Measurements from ENCODE around the gene TRIP12. TPM values are rescaled to one million over a fixed set of nuclear protein-coding genes. Genes with fewer than 3 reads are reported as not detected.
A peak's percentile ranks its signal among the peaks of the same experiment; 100 is the strongest.

The TRIP12 gene
- total RNA-seq, 4 donors from 2014 or later: 178 to 256 (median 193) TPM

DNA sequence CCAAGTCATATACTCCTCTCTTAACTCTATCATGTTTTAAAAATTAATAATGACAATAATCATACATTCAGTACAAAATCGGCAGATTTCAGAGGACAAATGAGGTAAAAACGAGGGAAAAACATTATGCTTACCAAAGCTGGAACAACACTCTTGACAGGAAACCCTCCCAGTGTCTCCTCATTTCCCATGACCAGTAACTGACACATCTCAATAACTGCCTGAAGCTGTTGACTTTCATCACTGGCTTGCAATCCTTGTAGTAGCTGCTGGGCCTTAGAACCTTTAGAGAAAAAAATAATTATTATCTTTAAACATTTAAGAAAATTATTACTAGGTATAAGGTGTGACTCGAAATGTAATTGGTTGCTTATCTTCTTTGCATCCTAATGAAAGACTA, 103.6 kb downstream of the TRIP12 start:
- no peak for DNase-seq (ENCODE audit: low spot score)
- ATAC-seq (ENCODE audit: low FRiP score): no peak

DNA sequence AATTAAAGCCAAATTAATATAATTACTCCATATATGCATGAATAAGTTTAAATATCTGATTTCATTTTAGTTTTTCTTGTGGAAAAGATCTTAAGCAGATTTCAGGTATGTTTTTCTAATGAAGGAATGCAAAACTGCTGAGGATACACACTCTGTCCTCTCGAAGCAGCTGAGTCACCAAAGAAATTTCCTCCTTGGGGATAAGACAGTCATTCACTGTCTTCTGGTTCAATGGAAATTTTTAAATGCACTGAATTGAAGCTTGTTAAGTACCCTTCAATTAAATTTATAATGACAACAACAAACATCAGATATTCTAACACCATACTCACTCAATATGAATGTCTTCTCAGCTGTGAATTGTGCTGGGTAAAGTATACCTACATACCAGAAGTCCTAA, 106.0 kb downstream of the TRIP12 start:
- ATAC-seq (ENCODE audit: low FRiP score) (no peak), DNase-seq (ENCODE audit: low spot score) (no peak)
- TF ChIP-seq, protein P1, sequence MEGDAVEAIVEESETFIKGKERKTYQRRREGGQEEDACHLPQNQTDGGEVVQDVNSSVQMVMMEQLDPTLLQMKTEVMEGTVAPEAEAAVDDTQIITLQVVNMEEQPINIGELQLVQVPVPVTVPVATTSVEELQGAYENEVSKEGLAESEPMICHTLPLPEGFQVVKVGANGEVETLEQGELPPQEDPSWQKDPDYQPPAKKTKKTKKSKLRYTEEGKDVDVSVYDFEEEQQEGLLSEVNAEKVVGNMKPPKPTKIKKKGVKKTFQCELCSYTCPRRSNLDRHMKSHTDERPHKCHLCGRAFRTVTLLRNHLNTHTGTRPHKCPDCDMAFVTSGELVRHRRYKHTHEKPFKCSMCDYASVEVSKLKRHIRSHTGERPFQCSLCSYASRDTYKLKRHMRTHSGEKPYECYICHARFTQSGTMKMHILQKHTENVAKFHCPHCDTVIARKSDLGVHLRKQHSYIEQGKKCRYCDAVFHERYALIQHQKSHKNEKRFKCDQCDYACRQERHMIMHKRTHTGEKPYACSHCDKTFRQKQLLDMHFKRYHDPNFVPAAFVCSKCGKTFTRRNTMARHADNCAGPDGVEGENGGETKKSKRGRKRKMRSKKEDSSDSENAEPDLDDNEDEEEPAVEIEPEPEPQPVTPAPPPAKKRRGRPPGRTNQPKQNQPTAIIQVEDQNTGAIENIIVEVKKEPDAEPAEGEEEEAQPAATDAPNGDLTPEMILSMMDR (IDR thresholded peaks at IDR 0.05): no peak

More for the DNA sequence above, 103.6 kb downstream of the TRIP12 start:
- TF ChIP-seq, protein P1 (IDR thresholded peaks at IDR 0.05): no peak

DNA sequence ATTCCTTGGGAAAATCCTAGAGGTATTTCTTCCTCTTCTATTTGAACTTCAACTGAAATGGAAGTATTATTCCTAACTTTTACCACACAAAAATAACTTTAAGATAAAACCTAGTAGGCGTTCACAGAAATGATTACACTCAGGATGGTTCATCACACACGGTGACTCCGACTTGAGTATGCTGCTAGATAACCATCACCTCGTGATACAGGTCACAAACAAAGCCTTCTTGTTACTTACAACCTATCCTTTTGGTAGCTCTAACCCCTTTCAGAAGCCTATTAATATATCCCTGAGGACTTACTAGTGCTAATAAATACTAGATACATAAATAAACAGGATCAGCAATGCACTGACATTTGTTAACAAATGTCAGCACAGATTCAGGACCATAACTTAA, 106.5 kb downstream of the TRIP12 start:
- TF ChIP-seq, protein P1 (IDR thresholded peaks at IDR 0.05): no peak
- ATAC-seq (ENCODE audit: low FRiP score) (no peak), DNase-seq (ENCODE audit: low spot score) (no peak)

DNA sequence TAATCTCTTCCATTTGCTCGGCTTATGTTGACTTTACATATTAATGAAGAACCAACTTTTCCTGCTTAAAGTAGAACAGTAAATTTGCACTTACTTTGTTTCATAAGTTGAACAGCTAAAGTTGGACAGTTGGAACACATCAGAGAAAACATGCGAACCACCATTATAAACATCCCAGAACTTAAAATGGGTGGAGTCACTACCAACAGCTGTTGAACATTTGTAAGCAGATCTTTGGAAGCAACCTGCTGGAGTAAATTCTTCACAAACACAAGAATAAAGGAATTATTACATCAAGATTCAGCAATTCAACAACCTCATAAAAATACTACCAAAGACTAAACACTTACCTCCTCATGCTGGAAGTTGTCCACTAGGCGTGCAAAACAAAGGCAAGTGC, 111.0 kb downstream of the TRIP12 start:
- ATAC-seq (ENCODE audit: low FRiP score) (no peak), DNase-seq (ENCODE audit: low spot score) (no peak)
- TF ChIP-seq, protein P1 (IDR thresholded peaks at IDR 0.05): no peak

DNA sequence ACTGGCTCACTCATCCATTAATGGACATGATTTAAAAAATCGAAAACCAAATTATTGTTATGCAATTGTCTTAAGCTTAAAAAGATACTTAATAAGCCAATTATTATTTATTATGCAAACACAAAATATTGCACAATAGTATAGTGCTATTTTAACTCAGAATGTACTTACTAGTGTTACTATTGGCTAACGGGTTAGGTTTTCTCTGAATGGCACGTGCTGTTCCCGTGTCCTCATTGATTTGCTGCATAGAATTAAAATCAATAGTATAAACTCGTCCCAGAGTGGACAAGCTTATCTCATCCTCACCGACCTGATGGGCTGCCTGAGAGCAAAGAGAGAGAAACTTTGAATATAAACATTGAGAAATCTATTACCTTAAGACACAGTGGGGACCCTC, 116.2 kb downstream of the TRIP12 start:
- TF ChIP-seq, protein P1 (IDR thresholded peaks at IDR 0.05): no peak
- no peak for ATAC-seq (ENCODE audit: low FRiP score)
- DNase-seq (ENCODE audit: low spot score): no peak

DNA sequence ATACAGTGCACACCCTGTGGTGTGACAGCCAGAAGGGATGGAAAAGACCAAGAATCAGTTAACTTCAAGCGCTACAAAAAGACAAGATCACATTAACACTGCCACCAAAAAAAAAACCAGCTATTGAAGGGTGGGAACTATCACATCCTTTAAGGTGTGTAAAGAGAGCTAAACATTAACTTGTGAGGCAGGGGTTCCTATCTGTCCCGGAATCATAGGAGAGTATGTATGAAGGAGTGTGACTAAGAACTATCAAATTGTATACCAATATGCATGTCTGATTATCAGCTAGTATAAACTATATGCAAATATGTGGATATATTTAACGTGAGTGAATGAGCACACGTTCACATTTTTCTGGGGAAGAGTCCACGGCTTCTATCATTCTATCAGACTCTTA, 119.0 kb downstream of the TRIP12 start:
- DNase-seq (ENCODE audit: low spot score) (no peak), ATAC-seq (ENCODE audit: low FRiP score) (no peak)
- TF ChIP-seq, protein P1 (IDR thresholded peaks at IDR 0.05): no peak

DNA sequence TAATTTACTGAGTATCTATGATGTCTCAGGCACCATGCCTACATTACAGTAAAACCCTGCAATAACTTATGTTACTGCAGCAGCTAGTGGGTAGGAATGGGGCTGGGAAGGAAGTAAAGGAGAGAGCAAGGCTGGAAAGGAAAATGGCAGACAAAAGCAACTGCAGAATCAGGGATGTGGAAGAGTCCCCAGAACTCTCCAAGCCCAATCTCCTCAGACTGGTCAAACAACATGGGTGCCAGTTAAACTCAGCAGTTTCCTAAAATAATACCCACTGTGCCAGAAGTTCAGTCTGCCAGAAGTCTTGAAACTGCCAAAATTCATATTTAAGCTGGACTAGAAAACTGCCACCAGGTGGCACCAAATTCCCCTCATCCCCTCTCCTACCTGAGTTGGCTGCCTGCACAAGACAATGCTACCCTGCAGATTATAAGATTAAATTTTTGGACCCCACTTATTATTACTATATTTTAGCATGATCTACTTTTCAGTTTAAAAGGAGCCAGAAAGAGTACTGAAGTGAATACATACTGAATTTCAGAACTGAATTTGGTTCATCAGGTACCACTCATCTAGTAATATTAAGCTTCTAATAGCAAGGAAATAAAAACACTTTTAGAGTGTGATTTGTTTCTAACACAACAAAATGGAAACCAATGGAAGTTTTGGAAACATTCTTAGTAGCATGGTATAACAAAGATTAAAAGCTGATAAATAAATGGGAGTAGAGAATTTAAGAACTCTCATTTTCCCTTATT, 120.6 kb downstream of the TRIP12 start:
- DNase-seq (ENCODE audit: low spot score): peak; percentile 38
- ATAC-seq (ENCODE audit: low FRiP score): no peak
- TF ChIP-seq, protein P1 (IDR thresholded peaks at IDR 0.05): peak in 1 of 3 donors; percentile 5
